Measurements from ENCODE around the gene MAD1L1.

DNA sequence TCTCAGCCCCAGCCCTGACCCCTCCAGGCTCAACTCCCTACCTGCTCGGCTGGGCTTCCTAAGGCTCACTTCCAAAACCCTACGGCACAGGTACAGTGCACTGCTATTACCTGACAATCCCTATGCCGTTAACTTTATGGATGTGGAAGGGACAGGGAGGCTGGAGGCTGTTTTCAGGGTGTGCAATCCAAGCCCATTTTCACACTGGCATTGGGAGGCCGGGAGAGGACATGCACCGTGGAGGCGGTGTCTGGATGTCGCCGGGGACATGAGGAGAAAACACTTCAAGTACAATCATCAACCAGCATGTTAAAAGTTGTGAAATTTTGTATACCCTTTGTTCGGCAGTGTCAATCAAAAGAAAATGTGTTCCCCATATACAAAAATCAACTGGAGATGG is 80.1 kb downstream of the MAD1L1 start:
- TF ChIP-seq, protein P1, sequence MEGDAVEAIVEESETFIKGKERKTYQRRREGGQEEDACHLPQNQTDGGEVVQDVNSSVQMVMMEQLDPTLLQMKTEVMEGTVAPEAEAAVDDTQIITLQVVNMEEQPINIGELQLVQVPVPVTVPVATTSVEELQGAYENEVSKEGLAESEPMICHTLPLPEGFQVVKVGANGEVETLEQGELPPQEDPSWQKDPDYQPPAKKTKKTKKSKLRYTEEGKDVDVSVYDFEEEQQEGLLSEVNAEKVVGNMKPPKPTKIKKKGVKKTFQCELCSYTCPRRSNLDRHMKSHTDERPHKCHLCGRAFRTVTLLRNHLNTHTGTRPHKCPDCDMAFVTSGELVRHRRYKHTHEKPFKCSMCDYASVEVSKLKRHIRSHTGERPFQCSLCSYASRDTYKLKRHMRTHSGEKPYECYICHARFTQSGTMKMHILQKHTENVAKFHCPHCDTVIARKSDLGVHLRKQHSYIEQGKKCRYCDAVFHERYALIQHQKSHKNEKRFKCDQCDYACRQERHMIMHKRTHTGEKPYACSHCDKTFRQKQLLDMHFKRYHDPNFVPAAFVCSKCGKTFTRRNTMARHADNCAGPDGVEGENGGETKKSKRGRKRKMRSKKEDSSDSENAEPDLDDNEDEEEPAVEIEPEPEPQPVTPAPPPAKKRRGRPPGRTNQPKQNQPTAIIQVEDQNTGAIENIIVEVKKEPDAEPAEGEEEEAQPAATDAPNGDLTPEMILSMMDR (IDR thresholded peaks at IDR 0.05), result no peak
- TF ChIP-seq POLR2A (IDR thresholded peaks at IDR 0.05), result no peak
